ENCODE results near the gene TSPAN2. TPM values are rescaled to one million over a fixed set of nuclear protein-coding genes. Genes with fewer than 3 reads are reported as not detected.

The TSPAN2 gene
- total and polyA plus RNA-seq, 2 of the 4 experiments (the other 2 are of a cell fraction), result 0.18 to 0.60 TPM

- Histone ChIP-seq H2BK5ac (ENCODE audit: low read depth, low read length, poor library complexity, severe bottlenecking) (no peak overlapping the region), H2BK20ac (ENCODE audit: low read depth, low read length) (no peak overlapping the region), H2BK15ac (ENCODE audit: low read depth, low read length) (no peak overlapping the region), H3K4me2 (ENCODE audit: low read depth, low read length) (no peak overlapping the region), H4K20me1 (ENCODE audit: insufficient read depth, low read length) (no peaks in the 10 kb centered on the region), H3K56ac (ENCODE audit: extremely low read depth, insufficient read depth, low read length) (no peak overlapping the region), H3K9ac (ENCODE audit: low read depth, low read length) (no peak overlapping the region), H2AK5ac (ENCODE audit: low read depth, low read length) (no peak overlapping the region), H2AFZ (replicated peaks; ENCODE audit: low read length, poor library complexity) (no peak overlapping the region), H3K4me3 (ENCODE audit: insufficient read depth, low read depth, low read length) (no peak overlapping the region), H3K27ac (ENCODE audit: insufficient read depth, low read length) (no peak overlapping the region), H4K5ac (ENCODE audit: low read depth, low read length) (no peak overlapping the region), H3K4me1 (ENCODE audit: control insufficient read depth, insufficient read depth, low read length) (no peaks in the 10 kb centered on the region; the same call in 1 of the 2 replicates), H2BK120ac (ENCODE audit: low read depth, low read length) (no peak overlapping the region), H3K4ac (ENCODE audit: low read depth, low read length) (no peak overlapping the region), H3K9me3 (ENCODE audit: control insufficient read depth, insufficient read depth, low read length) (no peaks in the 10 kb centered on the region), H4K8ac (ENCODE audit: low read depth in 2 of 2, low read length in 2 of 2) (no peak overlapping the region), H3K23ac (ENCODE audit: low read depth, low read length) (no peak overlapping the region), H2AK9ac (replicated peaks; ENCODE audit: low read depth, low read length, poor library complexity) (no peak overlapping the region), H3K18ac (ENCODE audit: low read depth, low read length) (no peak overlapping the region), H3K79me1 (ENCODE audit: low read depth in 1 of 2, low read length in 2 of 2) (no peaks in the 10 kb centered on the region), H3K27me3 (ENCODE audit: control insufficient read depth, insufficient read depth, low read length) (peaks cover 3% of the 10 kb centered on the region; the same call in 1 of the 2 replicates), H4K91ac (ENCODE audit: insufficient read depth, low read depth, low read length) (no peak overlapping the region), H3K36me3 (ENCODE audit: control insufficient read depth, insufficient read depth, low read length) (no peaks in the 10 kb centered on the region), H3K9me1 (ENCODE audit: insufficient read depth, low read length) (no peaks in the 10 kb centered on the region), H3K14ac (replicated peaks; ENCODE audit: low read depth, low read length) (no peak overlapping the region)
- no peak for TF ChIP-seq CTCF (conservative IDR thresholded peaks at IDR 0.05; ENCODE audit: low read depth, low read length)
- TF ChIP-seq MAFK (IDR thresholded peaks at IDR 0.05; ENCODE audit: low read depth, low read length), result no peak
- TF ChIP-seq MAZ (IDR thresholded peaks at IDR 0.05; ENCODE audit: borderline replicate concordance, low read depth, low read length), result peak; percentile 18; the same call in 1 of the 2 replicates
- peak; percentile 96 for TF ChIP-seq CEBPB (IDR thresholded peaks at IDR 0.05; ENCODE audit: low read depth, low read length)
- no peak for TF ChIP-seq CHD1 (IDR thresholded peaks at IDR 0.05; ENCODE audit: low read depth, low read length)
- TF ChIP-seq RFX5 (IDR thresholded peaks at IDR 0.05; ENCODE audit: low read depth, low read length), result no peak
- TF ChIP-seq FOS (IDR thresholded peaks at IDR 0.05; ENCODE audit: low read depth, low read length), result no peak
- TF ChIP-seq RAD21 (IDR thresholded peaks at IDR 0.05; ENCODE audit: low read length), result no peak
- TF ChIP-seq NFE2L2 (IDR thresholded peaks at IDR 0.05; ENCODE audit: low read depth, low read length), result no peak
- TF ChIP-seq MXI1 (IDR thresholded peaks at IDR 0.05; ENCODE audit: borderline replicate concordance, low read depth, low read length), result no peak
- no peak for TF ChIP-seq BHLHE40 (IDR thresholded peaks at IDR 0.05; ENCODE audit: low read depth, low read length)
- TF ChIP-seq RCOR1 (IDR thresholded peaks at IDR 0.05; ENCODE audit: insufficient replicate concordance, low read length), result no peak
- no peak for TF ChIP-seq USF2 (IDR thresholded peaks at IDR 0.05; ENCODE audit: low read depth, low read length)
- no peak for TF ChIP-seq POLR2A (IDR thresholded peaks at IDR 0.05; ENCODE audit: low read depth, low read length)
- ATAC-seq (ENCODE audit: low read depth), result peak; percentile 95
- intact Hi-C loops (cut with micrococcal nuclease), result no loop called here
- dilution Hi-C loops (cut with HindIII; ENCODE audit: low sequenced_read_pairs, unreplicated experiment), result no loop called here
- BruUV-seq (replicated peaks), result no TSS peak
- CTCF ChIA-PET, result no interaction called here
- no CpG with 5 or more reads among the region's 5 CpGs for WGBS, 2 experiments (ENCODE audit: extremely low coverage in 2 of 2, insufficient read length in 1 of 2)
- DNase-seq, result peak; percentile 58
- in situ Hi-C loops (cut with MboI; ENCODE audit: low sequenced_read_pairs), result no loop called here
- POLR2A ChIA-PET (ENCODE audit: unreplicated experiment), result no interaction called here
Measured at GRCh38 chr1:115107516-115108260, 18.4 kb upstream of the TSPAN2 start.

Data from IMR-90 (cell line).